OCI-LY1 (cell line): ENCODE results near the gene CCDC196.

ENCODE experiments used
- CTCF ChIP-seq: fragments of 200-600 bp; sonication (generic), shearing (Covaris generic); IDR thresholded peaks from 2 replicates; pipeline ENCODE4 v1.5.1; 2017; ENCODE audit warnings: mild to moderate bottlenecking, antibody characterized with exemption, low read length, moderate library complexity, mixed read lengths
- EZH2 ChIP-seq: fragments of 200-600 bp; sonication (generic), shearing (Covaris generic); IDR thresholded peaks from 2 replicates; pipeline ENCODE4 v1.8.0; 2017; ENCODE audit warnings: borderline replicate concordance, mixed run types, mild to moderate bottlenecking, antibody characterized with exemption, low read length, moderate library complexity, mixed read lengths

- TF ChIP-seq CTCF (no peak), EZH2 (no peak)
These were observed 41.8 kb upstream of the CCDC196 start for GRCh38 chr14:66444271-66444927.
